Right renal pelvis (tissue), 4 donors: ENCODE measurements around the gene CXCR6. TPM values are rescaled to one million over a fixed set of nuclear protein-coding genes. Genes with fewer than 3 reads are reported as not detected.

Experiments
- DNase-seq, 4 donors: peaks; one replicate each; pipeline ENCODE4 v3.0.0-alpha.2; 2013; ENCODE audit warnings: low read depth in 4 of 4, low spot score in 3 of 4, missing footprints in 1 of 4
- polyA plus RNA-seq, 4 donors: library from polyadenylated mRNA; unstranded; fragments of 120-200 nt; gene quantifications; one replicate each; pipeline ENCODE4 v1.2.1, GENCODE V29; 2013; ENCODE audit not compliant: insufficient read length in 4 of 4

Gene CXCR6
- polyA plus RNA-seq, 4 donors = 0.14 to 0.30 (median 0.26) TPM

DNA sequence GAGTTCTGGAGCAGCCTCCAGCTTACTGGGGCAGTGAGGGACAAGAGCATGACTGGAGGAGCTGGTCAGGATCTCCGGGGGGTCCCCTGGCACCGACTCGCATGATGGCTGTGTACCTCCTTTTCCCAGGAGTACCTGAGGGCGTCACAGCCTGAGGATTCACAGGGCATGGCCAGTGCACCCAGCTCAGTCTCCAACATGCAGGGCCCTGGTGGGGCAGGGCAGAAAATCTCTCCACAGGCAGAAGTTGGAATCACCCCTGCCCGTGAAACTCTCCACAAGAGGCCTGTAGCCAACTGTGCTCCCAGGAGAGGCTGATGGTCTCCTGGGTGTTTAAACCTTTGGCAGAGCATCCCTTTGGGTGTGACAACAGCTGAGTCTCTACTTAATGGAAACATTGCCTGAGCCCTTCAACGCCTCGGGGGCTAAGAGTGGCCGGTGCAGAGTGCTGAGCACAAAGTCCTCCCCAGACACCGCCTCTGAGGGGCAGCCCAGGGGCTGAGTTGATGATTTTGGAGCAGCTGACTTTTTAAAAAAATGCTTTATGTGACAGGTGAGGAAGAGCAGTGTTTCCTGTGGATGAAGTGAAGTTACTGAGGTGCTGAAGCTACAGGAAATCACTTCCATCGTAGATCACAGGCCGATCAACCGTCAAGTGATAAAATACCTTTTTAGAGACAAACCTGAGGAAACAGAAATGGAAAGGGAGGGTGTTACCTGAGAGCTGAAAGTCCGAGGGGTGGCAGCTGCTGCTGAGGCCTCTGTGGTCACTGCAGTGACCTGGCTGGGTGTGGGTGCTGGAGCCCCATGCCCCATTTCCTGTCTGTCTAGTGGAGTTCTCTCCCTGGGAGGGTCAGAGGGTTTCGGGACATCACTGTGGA is 21.9 kb upstream of the CXCR6 start:
- DNase-seq = no peak

DNA sequence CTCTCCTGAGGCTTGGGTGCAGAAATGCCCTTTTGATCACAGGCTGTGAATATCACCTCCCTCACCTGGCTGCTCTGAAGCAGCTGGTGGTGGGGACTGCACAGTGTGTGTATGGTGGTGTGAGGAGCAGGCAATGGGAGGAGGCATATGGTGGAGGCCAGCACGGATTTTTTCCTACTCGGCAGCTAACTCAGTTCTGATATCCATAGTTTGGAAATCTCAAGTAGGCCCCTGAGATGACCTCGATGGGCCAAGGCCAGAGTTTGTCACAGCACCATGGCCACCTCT is 21.3 kb upstream of the CXCR6 start:
- DNase-seq = no peak

DNA sequence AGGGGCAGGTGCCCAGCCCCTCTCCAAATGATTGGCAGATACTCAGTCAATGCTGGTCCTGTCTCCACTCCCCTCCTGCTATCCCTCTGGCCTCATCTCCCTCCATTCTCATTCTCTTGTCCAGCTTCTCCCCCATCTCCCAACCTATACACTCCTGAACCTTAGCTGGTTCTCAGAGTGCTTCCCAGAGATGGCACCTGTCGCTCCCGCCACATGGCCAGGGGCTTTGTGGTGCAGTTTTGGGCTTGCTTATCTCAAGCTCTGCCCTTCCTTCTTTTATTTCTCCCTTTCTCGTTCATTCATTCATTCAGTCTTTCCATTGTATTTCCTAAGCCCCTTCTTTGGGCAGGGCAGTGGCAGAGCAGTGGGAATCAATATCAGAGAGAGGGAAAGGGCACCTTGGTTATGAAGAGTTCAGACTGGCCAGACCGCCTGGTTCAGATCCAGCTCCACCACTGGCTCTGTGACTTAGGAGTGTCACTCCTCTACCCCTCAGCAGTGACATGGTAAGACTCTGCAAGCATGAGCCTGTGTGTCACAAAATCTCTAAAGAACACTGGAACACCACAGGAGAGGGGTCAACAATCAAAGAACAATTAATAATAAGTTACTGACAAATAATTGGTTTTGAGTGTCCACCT is 20.2 kb upstream of the CXCR6 start:
- no peak for DNase-seq

DNA sequence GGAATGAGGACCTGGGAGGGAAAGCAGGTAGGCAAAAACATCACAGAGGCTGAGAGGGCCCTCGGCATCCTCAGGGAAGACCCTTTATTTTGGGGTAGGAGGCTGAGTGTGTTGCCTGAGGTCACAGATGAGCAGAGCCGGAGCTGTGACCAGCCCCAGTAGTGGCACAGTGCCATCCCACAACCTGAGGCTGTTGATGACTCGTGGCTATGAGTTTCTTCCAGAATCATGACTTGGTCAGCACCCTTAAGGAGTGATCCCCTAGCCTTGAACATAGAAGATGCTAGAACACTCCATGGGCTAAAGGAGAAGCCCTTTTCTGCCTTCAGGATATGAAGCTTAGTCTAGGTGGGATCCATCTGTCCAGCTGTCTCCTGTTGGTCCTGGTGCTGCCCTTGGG is 19.5 kb upstream of the CXCR6 start:
- no peak for DNase-seq

DNA sequence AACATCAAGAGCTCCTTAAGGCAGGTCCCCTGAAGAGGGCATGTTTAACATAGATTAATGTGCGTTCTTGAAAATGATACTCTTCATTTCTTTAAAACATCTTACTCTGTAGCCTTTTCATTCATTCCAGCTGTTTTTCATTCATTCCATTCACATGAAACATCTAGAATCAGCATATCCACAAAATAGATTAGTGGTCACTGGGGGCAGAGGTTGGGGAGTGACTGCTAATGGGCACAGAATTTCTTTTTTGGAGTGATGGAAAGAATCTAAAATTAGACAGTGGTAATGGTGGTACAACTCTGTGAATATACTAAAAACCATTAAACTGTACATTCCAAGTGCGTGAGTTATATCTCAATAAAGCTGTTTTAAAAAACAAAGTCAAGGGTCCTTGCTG is 15.4 kb upstream of the CXCR6 start:
- no peak for DNase-seq

DNA sequence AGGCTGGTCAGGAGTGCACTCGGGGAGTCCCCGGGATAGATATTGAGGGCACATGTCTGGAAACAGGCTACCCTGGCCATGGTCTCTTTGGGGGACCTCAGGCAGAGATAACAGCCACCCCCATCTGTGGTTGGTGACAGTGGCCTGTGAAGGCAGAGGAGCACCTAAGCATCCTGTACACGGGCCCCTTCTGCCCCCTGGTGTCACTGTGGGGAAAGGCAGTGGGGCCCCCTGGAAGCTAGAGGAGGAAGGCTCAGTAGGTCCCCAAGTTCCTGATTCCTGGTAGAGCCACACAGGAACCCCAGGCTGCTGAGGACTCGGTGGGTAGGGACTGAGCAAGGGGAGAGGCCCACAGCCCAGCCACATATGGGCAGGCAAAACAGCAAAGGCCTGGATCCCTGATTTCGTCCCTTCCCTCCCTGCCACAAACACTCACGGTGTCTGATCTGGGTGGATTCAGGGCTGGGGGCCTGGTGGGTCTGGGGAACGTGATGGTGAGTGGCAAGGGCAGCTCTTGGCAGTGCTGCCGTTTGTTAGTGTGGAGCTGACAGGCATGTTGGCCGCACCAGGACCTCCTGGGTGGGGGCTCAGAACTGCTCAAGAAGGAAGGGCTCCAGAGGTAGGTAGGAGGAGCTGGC is 14.1 kb upstream of the CXCR6 start:
- DNase-seq = no peak

DNA sequence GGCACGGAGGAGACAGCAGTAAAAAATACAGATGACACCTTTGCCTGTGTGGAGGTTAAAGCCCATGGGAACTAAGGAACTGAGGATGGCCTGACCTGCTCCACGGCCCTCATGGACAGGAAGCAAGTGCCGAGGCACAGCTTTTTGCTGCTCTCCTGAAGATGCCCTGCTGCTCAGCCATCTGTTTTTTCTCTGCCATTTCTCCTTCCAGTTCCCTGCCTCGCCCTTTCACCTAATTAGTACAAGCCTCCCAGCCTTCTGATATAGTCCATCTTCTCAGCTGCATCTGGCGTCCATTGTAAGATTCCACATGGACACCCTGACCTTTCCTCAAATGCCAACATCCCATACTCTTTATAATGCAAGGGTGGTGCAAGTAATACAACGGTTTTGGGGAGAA is 11.8 kb upstream of the CXCR6 start:
- no peak for DNase-seq

DNA sequence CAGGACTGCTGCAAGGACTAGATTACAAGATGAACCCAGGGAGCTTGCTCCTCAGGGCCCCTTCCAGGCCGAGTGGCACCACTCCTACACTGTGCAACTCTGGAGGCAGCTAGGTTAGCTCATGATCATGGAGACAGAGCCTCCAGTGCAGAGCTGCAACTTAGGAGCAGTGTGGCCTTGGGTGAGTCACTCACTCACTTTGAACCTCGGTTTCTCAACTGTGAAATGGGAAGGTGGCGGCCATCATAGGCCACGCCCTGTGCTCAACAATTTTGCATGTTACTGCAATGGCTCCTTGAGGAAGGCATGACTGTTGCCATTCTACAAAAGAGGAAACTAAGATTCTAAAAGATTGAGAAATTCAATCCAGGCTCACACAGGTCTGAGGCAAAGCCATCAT is 11.2 kb upstream of the CXCR6 start:
- DNase-seq = no peak

DNA sequence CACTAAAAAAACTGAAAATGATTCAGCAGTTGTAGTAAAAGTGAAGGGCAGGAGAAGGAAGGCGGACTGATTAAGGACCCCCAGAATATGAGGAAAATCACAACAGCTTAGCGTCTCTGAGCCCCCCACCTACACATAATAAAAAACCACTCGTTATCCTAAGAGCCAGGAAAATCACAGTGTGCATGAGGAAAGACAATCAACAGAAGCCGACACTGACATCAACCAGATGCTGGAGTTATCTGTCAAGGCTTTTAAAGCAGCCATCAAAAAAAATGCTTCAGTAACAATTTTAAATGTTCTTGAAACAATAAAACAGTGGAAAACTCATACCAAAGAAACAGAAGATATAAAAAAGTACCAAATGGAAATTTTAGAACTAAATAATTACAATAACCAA is 9.7 kb upstream of the CXCR6 start:
- DNase-seq = no peak

DNA sequence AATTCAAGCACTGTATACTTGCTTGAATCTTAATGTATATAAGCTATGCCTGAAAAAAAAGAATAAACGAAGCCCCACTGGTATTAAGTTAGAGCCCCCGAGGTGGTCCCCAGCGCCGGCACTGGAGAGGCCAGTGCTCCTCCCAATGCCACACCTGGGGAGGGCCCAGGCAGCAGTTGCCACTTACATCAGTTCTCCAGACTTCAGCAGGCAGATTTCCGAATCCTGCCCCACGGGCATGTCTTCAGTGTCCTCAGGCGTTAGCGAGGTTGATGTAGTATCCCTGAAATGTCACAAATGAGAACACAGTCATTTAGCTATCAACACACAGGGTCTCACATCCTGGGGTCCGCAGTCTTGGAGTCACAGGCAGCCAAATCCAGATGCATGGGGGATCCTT is 7.0 kb upstream of the CXCR6 start:
- no peak for DNase-seq

DNA sequence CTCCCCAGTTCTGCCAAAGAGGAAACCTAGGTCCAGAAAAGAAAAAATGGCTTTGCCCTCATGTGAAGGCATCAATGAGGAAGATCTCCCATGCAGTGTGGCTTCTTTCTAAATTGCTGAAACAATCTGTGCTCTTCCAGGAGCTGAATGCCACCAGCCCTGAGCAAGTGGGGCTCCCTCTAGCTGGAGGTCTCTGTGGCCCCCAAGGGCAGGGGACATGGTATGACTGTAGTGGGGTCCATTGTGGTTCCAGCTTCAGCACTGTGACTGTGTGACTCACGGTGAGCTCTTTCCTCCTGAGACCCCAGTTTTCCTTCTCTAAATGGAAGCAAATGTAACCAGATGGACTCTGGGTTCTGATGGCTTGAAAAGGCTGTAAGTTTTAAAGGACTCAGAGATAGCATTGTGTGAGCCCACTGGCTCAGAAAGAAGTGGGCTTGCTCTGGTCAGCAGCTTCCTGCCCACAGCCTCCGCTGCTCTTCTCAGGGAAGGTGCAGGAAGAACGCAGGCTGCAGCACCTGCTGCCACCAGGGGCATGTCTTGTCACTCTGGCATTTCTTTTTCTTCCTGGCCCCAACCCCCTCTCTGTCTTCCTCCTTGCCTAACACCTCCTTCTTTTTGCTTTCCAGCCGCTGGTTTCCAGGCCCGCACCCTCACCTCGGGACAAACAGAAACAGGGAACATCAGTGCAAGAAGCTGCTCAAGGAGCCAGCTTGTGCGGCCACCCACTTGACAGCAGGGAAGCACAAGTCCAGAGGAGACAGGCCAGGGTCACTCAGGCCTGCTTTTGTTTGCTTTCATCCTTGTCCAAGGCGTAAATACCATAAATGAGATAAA is 5.8 kb upstream of the CXCR6 start:
- DNase-seq = no peak

DNA sequence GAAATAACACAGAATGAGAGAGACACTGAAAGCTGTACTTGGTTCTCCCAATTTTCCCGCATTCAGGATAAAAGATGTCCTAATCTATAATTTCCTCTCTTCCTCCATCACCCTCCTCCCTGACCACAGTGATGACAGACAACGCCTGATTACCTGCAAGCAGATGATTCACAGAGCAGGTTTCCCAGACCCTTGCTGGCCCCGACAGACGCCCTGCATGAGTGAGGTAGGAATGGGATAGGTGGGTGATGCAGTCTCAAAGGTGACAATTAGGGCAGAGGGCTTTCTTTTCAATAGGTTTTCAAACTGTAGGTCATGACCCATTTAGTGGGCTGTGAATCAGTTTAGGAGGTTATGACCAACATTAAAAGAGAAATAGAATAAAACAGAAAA is 5.2 kb upstream of the CXCR6 start:
- DNase-seq = no peak

DNA sequence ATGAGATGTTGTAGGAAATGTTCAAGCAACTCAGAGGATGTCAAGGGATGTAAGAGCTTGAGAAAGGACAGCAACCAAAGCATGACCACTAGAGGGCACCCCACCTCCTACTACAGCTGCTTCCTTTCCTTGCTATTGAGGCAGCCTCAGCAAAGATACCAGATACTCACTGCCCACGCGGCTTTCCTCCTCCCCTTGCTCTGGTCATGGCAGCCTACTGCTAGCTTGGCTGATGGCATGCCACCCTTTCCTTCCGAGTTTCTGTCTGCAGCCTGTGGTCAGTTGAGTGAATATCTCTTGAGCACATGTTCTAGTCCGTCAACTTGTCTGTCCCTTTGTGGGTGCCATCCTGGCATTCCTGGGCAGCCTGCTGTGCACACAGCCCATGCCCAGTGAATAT is 4.4 kb upstream of the CXCR6 start:
- DNase-seq = peak; percentile 71 to 80 (median 80)

DNA sequence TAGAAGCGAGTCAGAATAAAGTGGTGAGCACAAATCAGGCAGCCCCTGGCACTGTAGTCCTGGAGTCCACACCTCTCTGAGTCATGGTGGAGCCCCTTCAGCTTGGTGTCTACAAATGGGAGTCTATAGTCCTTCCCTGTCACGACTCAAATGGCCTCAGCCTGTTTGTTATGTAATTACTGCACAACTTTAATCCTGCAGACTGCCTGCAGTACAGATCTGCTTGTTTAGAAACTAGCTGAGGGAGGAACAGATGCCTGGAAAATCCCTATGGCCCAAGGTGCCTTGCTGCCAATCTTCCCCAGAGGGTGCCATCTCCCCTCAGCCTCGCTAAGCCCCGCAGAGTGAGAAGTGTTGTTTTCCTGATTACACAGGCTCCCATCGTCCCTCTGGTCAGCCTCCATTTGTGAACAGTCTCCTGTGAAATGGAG is 3.9 kb upstream of the CXCR6 start:
- no peak for DNase-seq

DNA sequence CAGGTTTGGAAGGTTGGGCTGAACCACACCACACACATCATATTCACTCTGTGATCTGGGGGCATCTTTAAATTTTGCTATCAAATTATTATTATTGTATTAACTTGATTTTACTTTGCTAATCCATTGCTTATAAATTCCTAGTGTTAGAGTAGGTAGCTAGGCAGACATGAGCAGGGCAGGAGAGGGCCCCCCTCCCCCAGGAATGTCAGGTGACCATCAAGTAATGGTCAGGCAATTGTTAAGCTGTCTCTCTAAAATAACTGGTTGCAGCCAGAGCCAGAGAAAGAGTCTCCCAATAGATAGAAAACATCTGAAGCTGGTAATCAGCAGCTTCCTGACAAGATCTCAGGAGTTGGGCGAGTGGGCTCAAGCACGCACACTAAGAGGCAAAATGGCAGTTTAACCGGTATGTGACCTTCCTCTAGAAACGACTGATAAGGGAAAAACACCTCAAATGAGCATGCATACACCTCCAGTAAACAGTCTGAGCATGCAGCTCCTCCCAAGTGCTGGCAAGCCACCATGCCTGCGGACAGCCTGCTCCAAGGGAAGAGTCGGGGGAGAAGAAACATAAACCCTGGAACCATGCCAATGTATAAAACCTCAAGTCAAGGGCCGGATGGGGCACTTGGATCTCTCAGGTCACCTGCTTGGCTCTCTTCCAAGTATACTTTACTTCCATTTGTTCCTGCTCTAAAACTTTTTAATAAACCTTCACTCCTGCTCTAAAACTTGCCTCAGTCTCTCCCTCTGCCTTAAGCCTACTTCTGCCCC is 3.1 kb upstream of the CXCR6 start:
- DNase-seq = no peak

DNA sequence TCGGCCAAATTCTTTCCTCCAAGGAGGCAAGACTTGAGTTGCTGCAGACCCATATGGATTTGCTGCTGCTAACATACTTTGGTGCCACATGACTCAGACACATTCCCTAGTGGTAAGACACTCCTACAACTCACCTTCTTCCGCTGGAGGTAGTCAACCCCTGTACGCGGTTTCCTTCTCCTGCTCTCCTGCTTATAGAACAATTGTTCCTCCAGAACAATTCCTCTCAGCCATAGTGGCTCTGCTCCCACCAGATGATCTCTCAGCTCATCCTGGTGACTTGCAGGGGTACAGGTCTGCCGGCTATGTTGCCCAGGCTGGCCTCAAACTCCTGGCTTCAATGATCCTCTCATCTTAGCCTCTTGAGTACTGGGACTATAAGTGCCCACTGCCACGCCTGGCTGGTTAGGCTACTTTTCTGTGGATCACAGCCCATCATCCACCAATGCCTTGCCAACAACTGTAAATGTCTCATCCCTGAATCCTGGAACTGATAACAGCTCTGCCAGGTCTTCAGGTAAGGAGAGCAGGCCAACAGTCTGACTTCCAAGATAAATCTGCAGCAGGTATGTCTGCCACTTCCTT is 2.4 kb upstream of the CXCR6 start:
- DNase-seq = no peak

DNA sequence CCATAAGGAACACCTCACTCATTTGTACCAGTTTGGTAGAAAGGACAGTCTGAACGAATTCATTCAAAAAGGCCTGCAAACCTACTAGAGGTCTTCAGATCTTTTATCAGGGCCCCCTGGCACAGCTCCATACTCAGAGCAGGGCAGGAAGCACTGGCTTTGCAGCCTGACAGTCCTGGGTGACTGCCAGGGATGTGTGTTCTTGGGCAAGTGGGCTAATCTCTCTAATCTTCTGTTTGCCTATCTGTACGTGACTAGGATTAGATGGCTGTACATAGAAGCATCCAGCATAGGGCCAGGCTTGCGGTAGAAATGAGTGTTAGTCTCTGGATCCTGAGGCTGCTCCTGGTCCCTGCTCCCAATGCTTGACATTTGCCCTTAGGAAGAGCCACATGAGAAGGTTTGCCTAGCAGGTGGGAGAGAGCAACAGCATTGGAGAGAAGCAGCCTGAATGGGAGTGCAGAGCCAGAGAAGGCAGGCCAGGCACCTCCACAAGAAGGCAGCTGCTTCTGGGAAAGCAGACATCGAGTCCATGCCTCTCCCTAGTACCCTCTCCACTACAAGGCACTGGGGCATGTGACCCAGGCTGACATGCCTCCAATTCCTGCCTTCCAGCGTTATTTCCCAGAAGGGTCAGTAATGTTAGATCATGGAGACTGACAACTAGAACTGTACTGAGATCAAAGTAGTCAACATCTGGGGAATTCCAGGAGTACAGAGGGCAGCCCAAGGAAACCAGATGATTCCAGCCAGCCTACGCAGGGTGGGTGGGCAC is 1.0 kb upstream of the CXCR6 start:
- no peak for DNase-seq

DNA sequence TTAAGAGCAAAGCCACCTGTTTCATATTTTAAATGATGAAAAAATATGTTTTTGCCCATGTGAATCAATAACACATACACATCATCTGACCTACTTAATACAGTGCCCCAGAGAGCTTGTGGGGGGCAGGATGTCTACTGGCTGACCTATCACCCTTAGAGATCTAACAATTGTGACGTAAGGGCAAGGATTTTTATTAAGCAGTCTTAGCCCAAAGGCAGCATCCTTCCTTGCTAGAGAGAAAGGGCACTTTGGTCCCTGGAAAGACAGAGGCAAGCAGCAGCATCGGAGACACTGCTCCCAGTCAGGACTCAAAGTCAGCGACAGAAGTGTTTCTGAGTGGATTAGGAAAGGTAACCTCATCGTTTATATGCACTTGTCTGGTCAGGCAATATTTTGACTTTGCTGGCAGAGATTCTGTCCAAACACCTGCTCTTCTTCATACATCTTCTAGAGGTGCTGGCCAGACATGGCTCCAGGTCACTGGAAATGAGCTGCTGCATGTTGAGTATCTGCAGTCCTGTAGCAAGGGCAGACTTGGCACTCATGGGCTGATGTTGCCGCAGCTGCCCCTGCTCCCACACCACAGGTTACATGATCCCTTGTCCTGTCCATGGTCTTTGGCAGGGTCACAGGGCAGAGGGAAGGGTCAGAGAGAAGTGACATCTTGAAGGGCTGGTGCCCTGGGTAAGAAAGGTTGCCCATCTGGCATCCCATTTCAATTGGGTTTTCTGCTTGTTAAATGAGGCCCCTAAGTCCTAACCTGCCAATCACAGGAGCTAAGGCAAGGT is 1.8 kb downstream of the CXCR6 start:
- DNase-seq = no peak
